HepG2 (cell line): ENCODE results near the gene DDC. TPM values are rescaled to one million over a fixed set of nuclear protein-coding genes. Genes with fewer than 3 reads are reported as not detected.

Experiments used
- ATF3 ChIP-seq: sonication (generic); formaldehyde crosslinking; IDR thresholded peaks from 2 replicates; pipeline ENCODE4 v1.4.0; 2020; ENCODE audit warnings: missing genetic modification reagents
- CHCHD3 ChIP-seq: sonication (generic); formaldehyde crosslinking; IDR thresholded peaks from 2 replicates; pipeline ENCODE4 v1.8.0; 2022; ENCODE audit warnings: mild to moderate bottlenecking, missing genetic modification reagents, moderate library complexity
- CHD4 ChIP-seq: fragments of 200-600 bp; sonication (generic); IDR thresholded peaks from 2 replicates; pipeline ENCODE4 v1.7.0; 2017; ENCODE audit warnings: mild to moderate bottlenecking, low read length, borderline replicate concordance
- E2F1 ChIP-seq: sonication (generic); formaldehyde crosslinking; IDR thresholded peaks from 2 replicates; pipeline ENCODE4 v1.5.0; 2020; ENCODE audit warnings: missing genetic modification reagents
- HDAC1 ChIP-seq: sonication (generic); formaldehyde crosslinking; IDR thresholded peaks from 2 replicates; pipeline ENCODE4 v1.5.1; 2020; ENCODE audit warnings: mild to moderate bottlenecking, missing genetic modification reagents
- HNF1B ChIP-seq: sonication (generic); formaldehyde crosslinking; IDR thresholded peaks from 2 replicates; pipeline ENCODE4 v1.5.1; 2020; ENCODE audit warnings: mild to moderate bottlenecking, moderate library complexity, missing genetic modification reagents
- HOXA7 ChIP-seq: sonication (generic); formaldehyde crosslinking; IDR thresholded peaks from 2 replicates; pipeline ENCODE4 v1.8.1; 2022; ENCODE audit warnings: mild to moderate bottlenecking, missing genetic modification reagents, moderate library complexity
- MAZ ChIP-seq, 2 experiments: sonication (generic) in 1 of 2; formaldehyde crosslinking in 1 of 2; IDR thresholded peaks; 2 replicates each; pipeline versions ENCODE4 v1.5.0 to v1.6.1; 2012 to 2020; ENCODE audit warnings: low read depth in 2 of 2, mild to moderate bottlenecking in 2 of 2, borderline replicate concordance in 1 of 2, improper control_type of control experiment in 1 of 2, low read length in 1 of 2, missing genetic modification reagents in 1 of 2, moderate library complexity in 1 of 2
- RARA ChIP-seq: IDR thresholded peaks from 2 replicates; pipeline ENCODE4 v1.6.1; 2016; ENCODE audit warnings: missing genetic modification reagents, missing compliant biosample characterization
- ZNF207 ChIP-seq: fragments of 450-650 bp; IDR thresholded peaks from 2 replicates; pipeline ENCODE4 v1.6.1; 2016; ENCODE audit warnings: antibody characterized with exemption, borderline replicate concordance
- ZNF275 ChIP-seq: sonication (generic); formaldehyde crosslinking; IDR thresholded peaks from 2 replicates; pipeline ENCODE4 v1.8.0; 2022; ENCODE audit warnings: missing genetic modification reagents, mild to moderate bottlenecking, inconsistent platforms, borderline replicate concordance
- ZNF281 ChIP-seq: sonication (generic); formaldehyde crosslinking; IDR thresholded peaks from 2 replicates; pipeline ENCODE4 v1.4.0; 2020; ENCODE audit warnings: missing genetic modification reagents, borderline replicate concordance
- ZNF337 ChIP-seq: sonication (generic); formaldehyde crosslinking; IDR thresholded peaks from 2 replicates; pipeline ENCODE4 v1.5.1; 2020; ENCODE audit warnings: missing genetic modification reagents, low read depth, mild to moderate bottlenecking, borderline replicate concordance
- ZNF484 ChIP-seq: sonication (generic); formaldehyde crosslinking; IDR thresholded peaks from 2 replicates; pipeline ENCODE4 v1.5.1; 2020; ENCODE audit warnings: mild to moderate bottlenecking, low read depth, missing genetic modification reagents, borderline replicate concordance
- ZNF512B ChIP-seq: sonication (generic); formaldehyde crosslinking; IDR thresholded peaks from 2 replicates; pipeline ENCODE4 v1.5.1; 2020; ENCODE audit warnings: missing genetic modification reagents, mild to moderate bottlenecking, borderline replicate concordance
- ZNF737 ChIP-seq: sonication (generic); formaldehyde crosslinking; IDR thresholded peaks from 2 replicates; pipeline ENCODE4 v1.5.0; 2020; ENCODE audit warnings: missing genetic modification reagents, mild to moderate bottlenecking, borderline replicate concordance
- ZNF766 ChIP-seq: sonication (generic); formaldehyde crosslinking; IDR thresholded peaks from 2 replicates; pipeline ENCODE4 v1.5.0; 2020; ENCODE audit warnings: missing genetic modification reagents, borderline replicate concordance
- polyA plus RNA-seq, 8 experiments: library from polyadenylated mRNA; depleted of rRNA in 3 of 8; stranded (reverse) in 7 of 8; unstranded in 1 of 8; fragments of >200 nt; fragmentation: Illumina TruSeq in 4 of 8; extraction: Trizol in 4 of 8; gene quantifications; 2 replicates each; pipeline versions ENCODE4 v1.2.1 to v1.2.3, GENCODE V29; 2011 to 2016; ENCODE audit warnings: low read depth in 4 of 8, missing spikeins in 1 of 8, mixed read lengths in 1 of 8; ENCODE audit not compliant: insufficient read depth in 1 of 8
- total RNA-seq, 5 experiments: library from RNA; depleted of rRNA; stranded (reverse); fragments of >200 nt; fragmentation: Illumina TruSeq; extraction: Trizol; gene quantifications; 2 replicates each; pipeline ENCODE4 v1.2.3, GENCODE V29; 2016; ENCODE audit warnings: low read depth in 1 of 5

Gene DDC
- total and polyA plus RNA-seq, 2 of the 13 experiments (the other 11 are each of a cell fraction or from before 2014, with no cell fraction given): 11.7 to 93.3 TPM

GRCh38 chr7:50477640-50478039 lies 87.6 kb downstream of the DDC start (continued):
- TF ChIP-seq ZNF275 (CRISPR knock-in tag): no peak
- no peak for TF ChIP-seq E2F1 (CRISPR knock-in tag)
- TF ChIP-seq ZNF281: no peak
- TF ChIP-seq HDAC1: no peak
- TF ChIP-seq ZNF207: no peak
- TF ChIP-seq HOXA7 (CRISPR knock-in tag): no peak
- TF ChIP-seq ZNF737 (CRISPR knock-in tag): no peak
- no peak for TF ChIP-seq ZNF337 (CRISPR knock-in tag)
- TF ChIP-seq CHD4: no peak
- 0 out of 2 replicates have a peak, but pooled peaks have one; percentile 10 for TF ChIP-seq RARA (CRISPR knock-in tag)
- no peak for TF ChIP-seq ZNF766 (CRISPR knock-in tag)
- TF ChIP-seq ZNF484 (CRISPR knock-in tag): no peak
- TF ChIP-seq HNF1B (CRISPR knock-in tag): 0 out of 2 replicates have a peak, but pooled peaks have one; percentile 56
- TF ChIP-seq MAZ (IDR thresholded peaks at IDR 0.05; ENCODE audit: borderline replicate concordance, low read depth, low read length): no peak
- TF ChIP-seq MAZ (CRISPR knock-in tag; IDR thresholded peaks at IDR 0.05; ENCODE audit: low read depth): no peak
- TF ChIP-seq ZNF512B: no peak
- TF ChIP-seq CHCHD3 (CRISPR knock-in tag): no peak
- no peak for TF ChIP-seq ATF3 (CRISPR knock-in tag)
